Mucosa of descending colon (tissue), 3 donors: ENCODE measurements around the gene VAV3. TPM values are rescaled to one million over a fixed set of nuclear protein-coding genes. Genes with fewer than 3 reads are reported as not detected.

Source experiments
- ATAC-seq: fragments of 200-7000 bp; cut with Tn5 transposase; one replicate; pipeline ENCODE4 v1.9.1; 2020; ENCODE audit warnings: mild to moderate bottlenecking, moderate library complexity
- DNase-seq, 3 donors: peaks; one replicate each; pipeline ENCODE4 v3.0.0-alpha.2; 2020
- H3K36me3 ChIP-seq: fragments of 200-600 bp; one replicate; pipeline ENCODE4 v1.8.0; 2021; ENCODE audit warnings: low read depth, mild to moderate bottlenecking
- H3K4me1 ChIP-seq: fragments of 200-600 bp; one replicate; pipeline ENCODE4 v1.8.0; 2021; ENCODE audit warnings: low read depth, mild to moderate bottlenecking
- H3K4me3 ChIP-seq: fragments of 200-600 bp; one replicate; pipeline ENCODE4 v1.8.0; 2021; ENCODE audit warnings: mild to moderate bottlenecking
- H3K9me3 ChIP-seq: fragments of 200-600 bp; one replicate; pipeline ENCODE4 v1.8.0; 2021; ENCODE audit warnings: mild to moderate bottlenecking
- CTCF ChIP-seq: fragments of 200-600 bp; IDR thresholded peaks from one replicate; pipeline ENCODE4 v1.8.0; 2022; ENCODE audit warnings: antibody characterized with exemption, mild to moderate bottlenecking
- intact Hi-C, 2 donors: fragments of 100-400 bp; cut with DNase I in 1 of 2; cut with micrococcal nuclease in 1 of 2; formaldehyde crosslinking; loops; one replicate each; pipeline versions ENCODE4 v1.11.0 to v1.11.1; 2022; cut with DNase I, micrococcal nuclease
- total RNA-seq, 3 donors: library from RNA; stranded (reverse); fragmentation: NEBNext Ultra II Directional in 2 of 3; extraction: Animal tissue kit (Norgen Biotek cat#: 25700) in 2 of 3; gene quantifications; one replicate each; pipeline versions ENCODE4 v1.2.1 to v1.2.4, GENCODE V29; 2021 to 2023
- donor health status: DM: no; HTN: no; CAD: no; lungs with moderate emphysema.
- donor health status: DM: no; HTN: no; CAD: no.
- donor health status: DM: no; HTN: yes; CAD: no.

VAV3 gene
- total RNA-seq, 3 donors from 2014 or later, result 41.3 to 142 (median 101) TPM

GRCh38 chr1:107807405-107807804 is 157.6 kb downstream of the VAV3 start:
- ATAC-seq (no peak), DNase-seq (no peak)
- no peaks in the 10 kb centered on the region for H3K36me3 ChIP-seq
- no peak for TF ChIP-seq CTCF
- H3K9me3 ChIP-seq, result no peaks in the 10 kb centered on the region
- intact Hi-C loops, result no loop called here
- H3K4me1 ChIP-seq, result no peaks in the 10 kb centered on the region
- H3K4me3 ChIP-seq, result no peak overlapping the region

- H3K4me1 ChIP-seq, result no peaks in the 10 kb centered on the region
Measured at GRCh38 chr1:107806902-107807301, 158.1 kb downstream of the VAV3 start.

GRCh38 chr1:107804741-107805140 is 160.2 kb downstream of the VAV3 start:
- Histone ChIP-seq H3K4me3 (no peak overlapping the region), H3K4me1 (no peaks in the 10 kb centered on the region), H3K36me3 (no peaks in the 10 kb centered on the region), H3K9me3 (no peaks in the 10 kb centered on the region)
- DNase-seq, result no peak
- TF ChIP-seq CTCF, result no peak
- intact Hi-C loops, result no loop called here
- no peak for ATAC-seq

More at GRCh38 chr1:107806902-107807301, 158.1 kb downstream of the VAV3 start:
- Histone ChIP-seq H3K9me3 (no peaks in the 10 kb centered on the region), H3K4me3 (no peak overlapping the region), H3K36me3 (no peaks in the 10 kb centered on the region)
- TF ChIP-seq CTCF, result no peak
- ATAC-seq, result no peak
- intact Hi-C loops, result no loop called here
- DNase-seq, result no peak

GRCh38 chr1:107804134-107804533 is 160.8 kb downstream of the VAV3 start:
- no peak for ATAC-seq
- H3K4me3 ChIP-seq, result no peak overlapping the region
- intact Hi-C loops, result no loop called here
- TF ChIP-seq CTCF, result no peak
- no peaks in the 10 kb centered on the region for H3K4me1 ChIP-seq
- H3K9me3 ChIP-seq, result no peaks in the 10 kb centered on the region
- DNase-seq, result no peak
- no peaks in the 10 kb centered on the region for H3K36me3 ChIP-seq

DNA sequence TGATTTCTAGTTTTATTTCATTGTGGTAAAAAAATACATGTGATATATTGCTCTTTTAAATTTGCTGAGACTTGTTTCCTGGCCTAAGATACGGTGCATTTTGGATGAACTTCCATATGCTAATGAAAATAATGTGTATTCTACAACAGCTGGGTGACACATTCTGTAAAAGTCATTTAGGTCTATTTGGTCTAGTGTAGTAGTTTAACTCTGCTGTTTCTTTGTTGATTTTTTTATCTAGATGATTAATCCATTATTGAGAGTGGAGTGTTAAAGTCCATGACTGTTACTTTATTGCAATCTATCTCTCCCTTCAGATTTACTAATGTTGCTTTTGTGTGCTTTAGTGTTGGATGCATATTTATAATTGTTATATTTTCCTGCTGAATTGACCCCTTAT is 161.4 kb downstream of the VAV3 start:
- ATAC-seq (no peak), DNase-seq (no peak)
- Histone ChIP-seq H3K9me3 (no peaks in the 10 kb centered on the region), H3K4me3 (no peak overlapping the region), H3K36me3 (no peaks in the 10 kb centered on the region), H3K4me1 (no peaks in the 10 kb centered on the region)
- no peak for TF ChIP-seq CTCF
- intact Hi-C loops, result no loop called here

- Histone ChIP-seq H3K36me3 (no peaks in the 10 kb centered on the region), H3K4me3 (no peak overlapping the region), H3K4me1 (no peaks in the 10 kb centered on the region), H3K9me3 (no peaks in the 10 kb centered on the region)
- DNase-seq (no peak), ATAC-seq (no peak)
- intact Hi-C loops, result no loop called here
- no peak for TF ChIP-seq CTCF
Measured at GRCh38 chr1:107802654-107803053, 162.3 kb downstream of the VAV3 start.
